ENCODE results near the gene DOCK11.

GRCh38 chrX:118570209-118570608, 74.6 kb downstream of the DOCK11 start:
- TF ChIP-seq ZNF398 (CRISPR knock-in tag; IDR thresholded peaks at IDR 0.05) (no peak), E2F4 (CRISPR knock-in tag; IDR thresholded peaks at IDR 0.05; ENCODE audit: low read depth) (no peak), PHF20 (IDR thresholded peaks at IDR 0.05; ENCODE audit: partially characterized antibody) (no peak), ZNF699 (CRISPR knock-in tag; IDR thresholded peaks at IDR 0.05; ENCODE audit: insufficient replicate concordance) (no peak), EZH2 (IDR thresholded peaks at IDR 0.05; ENCODE audit: borderline replicate concordance, low read depth, low read length) (no peak), YBX1 (IDR thresholded peaks at IDR 0.05) (no peak), BHLHE40 (IDR thresholded peaks at IDR 0.05; ENCODE audit: low read length) (no peak), FOXP4 (CRISPR knock-in tag; IDR thresholded peaks at IDR 0.05; ENCODE audit: borderline replicate concordance) (no peak)
- TF ChIP-seq, protein P1, sequence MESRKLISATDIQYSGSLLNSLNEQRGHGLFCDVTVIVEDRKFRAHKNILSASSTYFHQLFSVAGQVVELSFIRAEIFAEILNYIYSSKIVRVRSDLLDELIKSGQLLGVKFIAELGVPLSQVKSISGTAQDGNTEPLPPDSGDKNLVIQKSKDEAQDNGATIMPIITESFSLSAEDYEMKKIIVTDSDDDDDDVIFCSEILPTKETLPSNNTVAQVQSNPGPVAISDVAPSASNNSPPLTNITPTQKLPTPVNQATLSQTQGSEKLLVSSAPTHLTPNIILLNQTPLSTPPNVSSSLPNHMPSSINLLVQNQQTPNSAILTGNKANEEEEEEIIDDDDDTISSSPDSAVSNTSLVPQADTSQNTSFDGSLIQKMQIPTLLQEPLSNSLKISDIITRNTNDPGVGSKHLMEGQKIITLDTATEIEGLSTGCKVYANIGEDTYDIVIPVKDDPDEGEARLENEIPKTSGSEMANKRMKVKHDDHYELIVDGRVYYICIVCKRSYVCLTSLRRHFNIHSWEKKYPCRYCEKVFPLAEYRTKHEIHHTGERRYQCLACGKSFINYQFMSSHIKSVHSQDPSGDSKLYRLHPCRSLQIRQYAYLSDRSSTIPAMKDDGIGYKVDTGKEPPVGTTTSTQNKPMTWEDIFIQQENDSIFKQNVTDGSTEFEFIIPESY (CRISPR knock-in tag; IDR thresholded peaks at IDR 0.05), result no peak
